ENCODE data around the gene PIK3R2.

The PIK3R2 gene

DNA sequence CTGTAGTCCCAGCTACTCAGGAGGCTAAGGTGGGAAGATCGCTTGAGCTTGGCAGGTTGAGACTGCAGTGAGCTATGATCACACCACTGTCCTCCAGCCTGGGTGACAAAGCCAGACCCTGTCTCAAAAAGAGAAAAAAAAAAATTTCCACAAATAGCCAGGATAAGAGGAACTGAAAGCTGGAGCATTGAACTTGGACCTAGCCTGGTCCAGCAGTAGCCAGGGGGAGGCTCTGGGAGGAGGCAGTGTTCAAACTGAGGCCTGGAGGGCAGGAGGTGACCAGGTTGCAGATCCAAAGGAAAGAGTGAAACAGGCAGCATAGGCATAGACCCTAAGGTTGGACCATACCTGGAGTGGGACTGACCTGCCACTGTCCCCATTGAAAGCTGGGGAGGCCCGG, 26.9 kb upstream of the PIK3R2 start:
- no peak for DNase-seq

GRCh38 chr19:18128044-18128443, 24.9 kb upstream of the PIK3R2 start:
- no peak for DNase-seq

GRCh38 chr19:18128805-18129204, 24.2 kb upstream of the PIK3R2 start:
- no peak for DNase-seq

DNA sequence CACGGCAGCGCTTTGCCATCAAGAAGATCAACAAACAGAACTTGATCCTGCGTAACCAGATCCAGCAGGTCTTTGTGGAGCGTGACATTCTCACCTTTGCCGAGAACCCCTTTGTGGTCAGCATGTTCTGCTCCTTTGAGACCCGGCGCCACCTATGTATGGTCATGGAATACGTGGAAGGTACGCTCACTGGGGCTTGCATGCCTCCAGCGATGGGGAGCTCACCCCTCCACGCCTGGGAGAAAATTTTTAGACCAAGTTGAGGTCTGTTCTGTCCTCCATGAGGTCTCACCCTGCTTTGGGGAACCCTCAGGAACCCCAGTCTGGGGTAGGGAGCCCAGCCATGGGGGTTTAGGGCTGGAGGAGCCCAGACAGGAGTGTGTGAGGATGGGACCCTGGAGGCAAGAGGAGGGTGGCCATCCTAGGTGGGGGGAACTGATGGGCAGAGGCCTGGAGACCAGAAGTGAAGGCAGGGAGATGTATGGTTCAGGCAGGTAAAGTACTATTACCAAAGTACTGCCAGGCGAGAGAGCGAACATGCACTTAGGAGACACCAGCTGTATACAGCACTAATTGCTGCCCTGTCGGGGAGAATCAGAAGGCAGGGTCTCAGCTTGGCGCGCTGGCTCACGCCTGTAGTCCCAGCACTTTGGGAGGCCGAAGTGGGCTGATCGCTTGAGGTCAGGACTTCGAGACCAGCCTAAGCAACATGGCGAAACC, 22.3 kb upstream of the PIK3R2 start:
- DNase-seq, result no peak

GRCh38 chr19:18131841-18132596, 20.9 kb upstream of the PIK3R2 start:
- DNase-seq, result no peak

GRCh38 chr19:18135712-18136584, 17.0 kb upstream of the PIK3R2 start:
- no peak for DNase-seq

DNA sequence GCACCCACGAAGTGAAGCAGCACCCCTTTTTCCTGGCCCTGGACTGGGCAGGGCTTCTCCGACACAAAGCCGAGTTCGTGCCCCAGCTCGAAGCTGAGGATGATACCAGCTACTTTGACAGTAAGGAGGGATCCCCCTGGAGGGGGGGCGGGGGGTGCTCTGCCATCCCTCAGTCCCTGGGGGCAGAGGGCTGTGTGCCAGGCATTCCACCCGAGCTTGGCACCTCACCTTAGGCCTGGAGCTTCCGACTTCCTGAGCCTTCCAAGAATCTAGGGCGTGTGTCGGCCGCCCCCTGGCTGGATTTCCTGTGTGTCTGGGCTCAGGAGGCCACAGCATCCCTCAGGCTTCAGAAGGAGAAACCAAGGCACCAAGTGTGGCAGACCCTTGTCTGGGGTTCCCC, 15.7 kb upstream of the PIK3R2 start:
- no peak for DNase-seq

DNA sequence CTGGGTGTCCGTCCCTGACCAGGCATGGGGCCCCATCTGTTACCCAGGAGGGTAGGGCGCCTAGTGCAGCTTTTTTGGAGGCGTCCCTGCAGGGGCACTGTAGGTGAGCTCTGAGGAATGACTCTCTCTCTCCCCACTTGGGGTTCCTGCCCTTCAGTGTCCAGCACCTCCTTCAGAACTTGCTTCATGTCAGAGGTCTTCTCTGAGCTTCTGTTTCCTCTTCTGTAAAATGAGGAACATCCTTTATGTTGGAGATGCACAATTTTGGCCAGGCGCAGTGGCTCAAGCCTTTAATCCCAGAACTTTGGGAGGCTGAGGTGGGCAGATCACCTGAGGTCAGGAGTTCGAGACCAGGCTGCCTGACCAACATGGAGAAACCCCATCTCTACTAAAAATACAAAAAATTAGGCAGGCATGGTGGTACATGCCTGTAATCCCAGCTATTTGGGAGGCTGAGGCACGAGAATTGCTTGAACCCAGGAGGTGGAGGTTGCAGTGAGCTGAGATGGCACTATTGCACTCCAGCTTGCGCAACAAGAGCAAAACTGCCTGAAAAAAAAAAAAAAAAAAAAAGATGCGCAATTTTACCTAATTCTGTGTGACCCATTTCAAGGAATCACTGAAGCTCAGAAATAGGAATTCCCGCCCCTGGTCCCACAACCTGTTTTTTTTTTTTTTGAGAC, 15.2 kb upstream of the PIK3R2 start:
- DNase-seq, result no peak

DNA sequence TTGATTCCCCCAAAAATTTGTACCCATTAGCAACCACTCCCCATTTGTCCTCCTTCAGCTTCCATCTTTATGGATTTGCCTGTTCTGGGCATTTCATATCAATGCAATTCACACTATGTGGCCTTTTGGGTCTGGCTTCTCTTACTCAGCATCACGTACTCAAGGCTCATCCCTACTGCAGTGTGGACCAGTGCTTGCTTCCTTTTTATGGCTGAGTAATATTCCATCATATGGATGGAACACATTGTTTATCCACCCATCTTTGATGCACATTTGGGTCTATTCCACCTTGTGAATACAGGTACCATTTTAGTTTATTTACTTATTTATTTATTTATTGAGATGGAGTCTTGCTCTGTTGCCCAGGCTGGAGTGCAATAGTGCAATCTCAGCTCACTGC, 12.5 kb upstream of the PIK3R2 start:
- no peak for DNase-seq

DNA sequence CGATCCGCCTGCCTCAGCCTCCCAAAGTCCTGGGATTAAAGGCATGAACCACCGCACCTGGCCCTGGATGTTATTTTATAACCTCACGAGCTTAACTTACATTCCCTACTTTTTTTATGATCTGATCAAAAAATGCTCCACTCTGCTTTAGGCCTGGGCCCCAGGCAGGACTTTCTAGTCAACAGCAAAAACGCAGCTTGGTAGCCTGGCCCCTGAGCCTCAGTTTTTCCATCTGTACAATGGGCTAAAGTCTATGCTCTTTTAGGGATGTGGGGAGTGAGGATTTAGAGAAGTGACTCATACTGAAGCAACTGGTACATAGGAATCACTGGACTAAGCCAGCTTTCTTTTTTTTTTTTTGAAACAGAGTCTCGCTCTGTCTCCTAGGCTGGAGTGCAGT, 11.9 kb upstream of the PIK3R2 start:
- no peak for DNase-seq

DNA sequence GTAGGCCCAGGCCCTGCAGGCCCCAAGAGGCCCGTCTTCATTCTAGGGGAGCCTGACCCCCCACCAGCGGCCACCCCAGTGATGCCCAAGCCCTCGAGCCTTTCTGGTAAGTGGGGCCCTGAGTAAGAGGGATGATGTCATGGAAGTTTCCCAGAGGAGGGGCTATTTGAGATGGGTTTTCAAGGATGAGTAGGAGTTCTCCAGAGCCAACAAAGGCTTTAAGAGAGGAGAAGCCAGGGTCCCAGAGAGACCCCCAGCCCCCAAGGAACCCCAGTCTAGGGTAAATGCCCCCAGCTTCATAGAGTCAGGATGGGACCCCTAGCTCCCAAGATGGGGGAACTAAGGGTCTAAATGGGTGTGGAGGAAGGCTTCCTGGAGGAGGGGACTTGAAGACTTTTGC, 9.1 kb upstream of the PIK3R2 start:
- DNase-seq, result no peak

DNA sequence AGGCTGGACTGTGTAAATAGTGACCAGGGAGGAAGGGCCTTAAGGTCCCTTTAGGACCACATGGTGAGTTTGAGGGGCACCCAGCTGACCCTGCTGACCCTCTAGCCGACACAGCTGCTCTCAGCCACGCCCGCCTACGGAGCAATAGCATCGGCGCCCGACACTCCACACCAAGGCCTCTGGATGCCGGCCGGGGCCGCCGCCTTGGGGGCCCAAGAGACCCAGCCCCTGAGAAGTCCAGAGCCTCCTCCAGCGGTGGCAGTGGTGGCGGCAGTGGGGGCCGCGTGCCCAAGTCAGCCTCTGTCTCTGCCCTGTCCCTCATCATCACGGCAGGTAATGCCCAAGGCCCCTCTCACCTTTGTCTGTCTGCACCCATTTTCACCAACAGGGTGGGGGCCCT, 8.6 kb upstream of the PIK3R2 start:
- no peak for DNase-seq

GRCh38 chr19:18144906-18145305, 8.1 kb upstream of the PIK3R2 start:
- no peak for DNase-seq

DNA sequence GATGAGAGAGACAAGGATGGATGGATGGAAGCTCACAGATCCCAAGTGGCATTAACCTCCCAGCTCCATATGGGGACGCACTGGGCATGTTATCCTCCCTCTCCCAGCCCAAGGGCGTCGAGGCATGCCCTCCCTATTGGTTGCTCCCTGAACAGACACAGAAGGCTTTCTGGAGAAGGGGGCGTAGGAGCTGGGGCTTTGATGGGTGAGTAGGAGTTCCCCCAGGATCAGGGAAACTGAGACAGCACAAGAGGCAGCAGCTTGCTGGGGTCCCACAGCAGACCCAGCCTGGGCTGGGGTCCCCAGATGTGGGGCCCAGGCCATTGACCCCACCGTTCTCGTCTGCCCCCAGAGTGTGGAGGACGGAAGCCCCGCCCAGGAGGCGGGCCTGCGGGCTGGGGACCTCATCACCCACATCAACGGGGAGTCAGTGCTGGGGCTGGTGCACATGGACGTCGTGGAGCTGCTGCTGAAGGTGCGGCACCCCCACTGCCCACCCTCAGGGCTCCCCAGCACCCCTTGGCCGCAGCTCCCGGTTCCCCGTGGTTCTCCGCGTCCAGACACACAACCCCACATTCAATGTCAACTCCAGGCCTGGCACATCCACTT, 7.5 kb upstream of the PIK3R2 start:
- no peak for DNase-seq

DNA sequence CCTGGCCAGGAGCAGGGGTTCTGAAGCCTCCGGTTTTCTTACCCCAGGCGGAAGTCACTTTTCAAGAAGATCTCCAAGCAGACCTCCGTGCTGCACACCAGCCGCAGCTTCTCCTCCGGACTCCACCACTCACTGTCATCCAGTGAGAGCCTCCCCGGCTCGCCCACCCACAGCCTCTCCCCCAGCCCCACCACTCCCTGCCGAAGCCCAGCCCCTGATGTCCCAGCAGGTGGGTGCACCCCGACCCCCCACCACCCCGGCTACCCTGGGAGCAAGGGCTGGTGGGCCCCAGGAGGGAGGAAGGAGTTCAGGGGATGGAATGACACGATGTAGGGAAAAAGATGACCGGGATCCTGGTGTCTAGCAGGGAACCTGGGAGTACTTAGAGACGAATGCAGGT, 5.6 kb upstream of the PIK3R2 start:
- no peak for DNase-seq

GRCh38 chr19:18149596-18149975, 3.4 kb upstream of the PIK3R2 start:
- no peak for DNase-seq

- DNase-seq, result peak in 1 of 2 experiments; percentile 22
These were observed 2.0 kb upstream of the PIK3R2 start for GRCh38 chr19:18150776-18151624.

DNA sequence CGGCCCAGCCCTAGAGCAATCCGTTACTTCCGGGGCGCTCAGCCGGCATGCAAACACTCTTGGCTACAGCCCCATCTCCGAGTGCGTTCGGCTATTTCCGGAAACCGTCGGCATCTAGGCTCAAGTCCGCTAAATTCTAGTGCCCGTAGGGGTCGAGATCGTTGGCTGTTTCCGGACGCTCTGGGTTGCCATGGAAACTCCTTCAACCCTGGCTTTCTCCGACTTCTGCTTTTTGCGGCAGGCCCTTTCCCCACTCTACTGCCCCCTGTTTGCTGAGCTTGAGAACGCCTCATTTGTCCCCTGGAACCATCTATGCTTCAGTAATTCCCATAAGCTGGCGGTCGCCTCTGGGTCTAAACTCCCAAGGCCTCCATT, 534 bp upstream of the PIK3R2 start:
- peak; percentile 95 to 96 for DNase-seq

DNA sequence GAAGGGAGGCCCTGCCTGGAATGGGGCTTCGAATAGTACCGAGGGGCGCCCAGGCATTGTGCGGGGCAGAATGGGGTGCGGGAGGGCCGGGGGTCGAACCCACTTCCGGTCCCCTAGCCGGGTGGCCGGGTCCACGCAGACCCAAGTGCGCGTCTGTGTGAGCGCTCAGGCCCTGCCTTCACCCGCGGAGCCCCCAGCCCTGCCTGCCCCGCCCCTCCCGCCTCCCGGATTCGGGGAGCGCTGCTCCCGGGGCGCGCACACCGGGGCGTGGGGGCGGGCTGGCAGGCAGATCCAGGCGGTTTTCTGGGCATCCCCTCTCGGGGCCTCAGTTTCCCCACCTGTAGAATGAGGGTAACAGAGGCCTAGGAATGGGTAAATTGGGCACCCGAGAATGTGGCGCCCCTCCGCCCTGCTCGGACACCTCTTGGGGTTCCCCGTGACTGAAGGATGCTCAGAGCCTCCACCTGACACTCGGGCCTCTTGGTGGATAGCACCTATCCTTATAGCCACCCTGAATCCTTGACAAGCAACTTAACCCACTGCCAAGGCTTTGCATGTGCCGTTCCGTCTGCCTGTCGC, 682 bp downstream of the PIK3R2 start:
- no peak for DNase-seq

DNA sequence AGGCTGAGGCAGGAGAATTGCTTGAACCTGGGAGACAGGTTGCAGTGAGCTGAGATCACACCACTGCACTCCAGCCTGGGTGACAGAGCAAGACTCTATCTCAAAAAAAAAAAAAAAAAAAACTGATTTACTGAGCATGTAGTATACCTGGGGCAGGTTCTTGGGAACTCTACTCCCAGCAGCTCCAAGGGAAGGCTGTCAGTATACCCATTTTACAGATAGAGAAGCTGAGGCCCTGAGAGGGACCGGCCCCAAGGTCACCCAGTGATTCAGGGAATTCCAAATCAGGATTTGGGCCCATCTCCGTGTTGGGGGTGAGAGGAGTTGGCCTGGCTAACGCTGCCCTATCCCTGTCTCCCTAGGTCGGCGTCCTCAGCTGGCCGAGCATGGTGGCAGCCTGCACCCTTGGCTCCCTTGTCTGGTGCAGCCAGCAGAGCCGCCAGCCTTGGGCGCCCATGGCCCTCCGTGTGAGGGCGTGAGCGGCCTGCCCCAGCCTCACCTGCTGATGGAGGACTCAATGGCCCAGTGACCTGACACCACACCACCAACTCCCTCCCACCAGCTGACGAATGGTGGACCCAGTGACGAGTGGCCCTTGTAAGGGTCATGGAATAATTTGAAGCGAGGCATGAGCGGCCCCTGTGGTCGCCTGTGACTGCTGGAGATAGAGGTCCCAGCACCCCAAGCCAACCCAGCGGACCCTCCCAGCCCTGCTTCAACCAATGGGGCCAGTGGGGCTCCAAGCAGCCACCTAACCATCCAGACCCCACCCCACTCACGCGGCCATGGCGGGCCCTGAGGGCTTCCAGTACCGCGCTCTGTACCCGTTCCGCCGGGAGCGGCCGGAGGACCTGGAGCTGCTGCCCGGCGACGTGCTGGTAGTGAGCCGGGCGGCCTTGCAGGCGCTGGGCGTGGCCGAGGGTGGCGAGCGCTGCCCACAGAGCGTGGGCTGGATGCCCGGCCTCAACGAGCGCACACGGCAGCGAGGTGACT, 2.4 kb downstream of the PIK3R2 start:
- DNase-seq, result no peak
